ENCODE data around the gene ZNF593OS. TPM values are rescaled to one million over a fixed set of nuclear protein-coding genes. Genes with fewer than 3 reads are reported as not detected.

Gene ZNF593OS
- total and polyA plus RNA-seq, 2 donors (not counting 3 experiments of a cell fraction or from before 2014, with no cell fraction given): not detected

DNA sequence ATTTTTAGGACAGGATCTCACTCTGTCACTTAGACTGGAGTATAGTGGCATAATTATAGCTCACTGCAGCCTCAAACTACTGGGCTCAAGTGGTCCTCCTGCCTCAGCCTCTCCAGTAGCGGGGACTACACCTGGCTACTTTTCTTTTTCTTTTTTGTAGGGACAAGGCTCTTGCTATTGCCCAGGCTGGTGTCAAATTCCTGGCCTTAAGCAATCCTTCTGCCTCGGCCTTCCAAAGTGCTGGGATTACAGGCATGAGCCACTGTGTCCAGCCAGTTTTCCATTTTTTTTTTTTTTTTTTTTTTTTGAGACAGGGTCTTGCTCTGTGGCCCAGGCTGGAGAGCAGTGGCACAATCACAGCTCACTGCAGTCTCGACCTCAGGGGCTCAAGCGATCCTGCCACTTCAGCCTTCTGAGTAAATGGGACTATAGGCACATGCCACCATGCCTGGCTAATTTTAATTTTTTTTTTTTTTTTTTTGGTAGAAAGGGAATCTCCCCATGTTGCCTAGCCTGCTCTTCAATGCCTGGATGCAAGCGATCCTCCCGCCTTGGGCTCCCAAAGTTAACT, 41.8 kb upstream of the ZNF593OS start:
- CTCF ChIA-PET: interaction anchor here (1.5 kb wide), 1 partner anchor 21 kb away, joined by 6 read pairs; the partner anchor contains the start of gene CEP85
- H2AFZ ChIP-seq (ENCODE audit: low read depth, low read length): no peak overlapping the region
- H3K4me2 ChIP-seq (ENCODE audit: insufficient read depth, low read length): no peak overlapping the region
- no peak overlapping the region for H3K4me3 ChIP-seq (replicated peaks in 1 of 3; ENCODE audit: insufficient read depth in 1 of 3, low read depth in 1 of 3, low read length in 3 of 3)
- no peak for DNase-seq (ENCODE audit: low read depth, low spot score)
- H4K20me1 ChIP-seq (replicated peaks; ENCODE audit: control insufficient read depth, extremely low read depth, insufficient read depth, low read length): no peaks in the 10 kb centered on the region
- H3K9ac ChIP-seq (replicated peaks; ENCODE audit: extremely low read depth, insufficient read depth, low read length): no peak overlapping the region
- no peak overlapping the region for H3K27ac ChIP-seq (ENCODE audit: insufficient read depth, low read depth, low read length)
- H3K9me1 ChIP-seq (replicated peaks; ENCODE audit: control insufficient read depth, extremely low read depth, insufficient read depth, low read length): no peaks in the 10 kb centered on the region
- POLR2A ChIA-PET: no interaction called here
- no peaks in the 10 kb centered on the region for H3K9me3 ChIP-seq (replicated peaks; ENCODE audit: control insufficient read depth, insufficient read depth, low read length)
- no TSS peak for BruUV-seq (replicated peaks)
- H3K27me3 ChIP-seq (ENCODE audit: control insufficient read depth in 2 of 2, insufficient read depth in 2 of 2, low read length in 2 of 2): peaks cover 5 to 8% of the 10 kb centered on the region in 2 experiments
- intact Hi-C loops (cut with micrococcal nuclease): no loop called here
- TF ChIP-seq EZH2 (IDR thresholded peaks at IDR 0.05; ENCODE audit: borderline replicate concordance, low read depth, low read length, severe bottlenecking): no peak
- TF ChIP-seq, protein P1, sequence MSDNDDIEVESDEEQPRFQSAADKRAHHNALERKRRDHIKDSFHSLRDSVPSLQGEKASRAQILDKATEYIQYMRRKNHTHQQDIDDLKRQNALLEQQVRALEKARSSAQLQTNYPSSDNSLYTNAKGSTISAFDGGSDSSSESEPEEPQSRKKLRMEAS (IDR thresholded peaks at IDR 0.05; ENCODE audit: insufficient read depth, insufficient read length): no peak
- no peak for TF ChIP-seq FOS (IDR thresholded peaks at IDR 0.05; ENCODE audit: borderline replicate concordance, insufficient read depth, low read length)
- TF ChIP-seq JUN (IDR thresholded peaks at IDR 0.05; ENCODE audit: borderline replicate concordance, insufficient read depth, insufficient read length, low read depth): no peak
- TF ChIP-seq MYC (IDR thresholded peaks at IDR 0.05; ENCODE audit: low read depth, low read length): no peak
- no peak for TF ChIP-seq POLR2A (IDR thresholded peaks at IDR 0.05; ENCODE audit: low read depth, low read length)
- TF ChIP-seq, protein P2, sequence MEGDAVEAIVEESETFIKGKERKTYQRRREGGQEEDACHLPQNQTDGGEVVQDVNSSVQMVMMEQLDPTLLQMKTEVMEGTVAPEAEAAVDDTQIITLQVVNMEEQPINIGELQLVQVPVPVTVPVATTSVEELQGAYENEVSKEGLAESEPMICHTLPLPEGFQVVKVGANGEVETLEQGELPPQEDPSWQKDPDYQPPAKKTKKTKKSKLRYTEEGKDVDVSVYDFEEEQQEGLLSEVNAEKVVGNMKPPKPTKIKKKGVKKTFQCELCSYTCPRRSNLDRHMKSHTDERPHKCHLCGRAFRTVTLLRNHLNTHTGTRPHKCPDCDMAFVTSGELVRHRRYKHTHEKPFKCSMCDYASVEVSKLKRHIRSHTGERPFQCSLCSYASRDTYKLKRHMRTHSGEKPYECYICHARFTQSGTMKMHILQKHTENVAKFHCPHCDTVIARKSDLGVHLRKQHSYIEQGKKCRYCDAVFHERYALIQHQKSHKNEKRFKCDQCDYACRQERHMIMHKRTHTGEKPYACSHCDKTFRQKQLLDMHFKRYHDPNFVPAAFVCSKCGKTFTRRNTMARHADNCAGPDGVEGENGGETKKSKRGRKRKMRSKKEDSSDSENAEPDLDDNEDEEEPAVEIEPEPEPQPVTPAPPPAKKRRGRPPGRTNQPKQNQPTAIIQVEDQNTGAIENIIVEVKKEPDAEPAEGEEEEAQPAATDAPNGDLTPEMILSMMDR (IDR thresholded peaks at IDR 0.05; ENCODE audit: extremely low read depth in 1 of 2, insufficient read depth in 1 of 2, low read depth in 1 of 2, low read length in 2 of 2): no peak
- no peak for TF ChIP-seq POLR2AphosphoS5 (IDR thresholded peaks at IDR 0.05; ENCODE audit: insufficient read depth, low read depth, low read length)
- TF ChIP-seq GATA2 (IDR thresholded peaks at IDR 0.05; ENCODE audit: insufficient read depth, insufficient read length, low read depth, low read length): no peak
- no peaks in the 10 kb centered on the region for H3K4me1 ChIP-seq (ENCODE audit: control insufficient read depth, extremely low read depth, insufficient read depth, low read length)
- H3K79me2 ChIP-seq (ENCODE audit: control insufficient read depth, insufficient read depth, low read length): no peaks in the 10 kb centered on the region
- no peak for FAIRE-seq
- dilution Hi-C loops (cut with MboI; ENCODE audit: extremely low pct_ligation_motif_present, low sequenced_read_pairs): no loop called here
- no peaks in the 10 kb centered on the region for H3K36me3 ChIP-seq (ENCODE audit: control insufficient read depth in 2 of 2, extremely low read depth in 1 of 2, insufficient read depth in 2 of 2, low read length in 2 of 2)

Data from endothelial cell of umbilical vein (primary cell).